ENCODE measurements around the gene IGSF9. TPM values are rescaled to one million over a fixed set of nuclear protein-coding genes. Genes with fewer than 3 reads are reported as not detected.

The IGSF9 gene
- total RNA-seq, 1 donor from 2014 or later: not detected

DNA sequence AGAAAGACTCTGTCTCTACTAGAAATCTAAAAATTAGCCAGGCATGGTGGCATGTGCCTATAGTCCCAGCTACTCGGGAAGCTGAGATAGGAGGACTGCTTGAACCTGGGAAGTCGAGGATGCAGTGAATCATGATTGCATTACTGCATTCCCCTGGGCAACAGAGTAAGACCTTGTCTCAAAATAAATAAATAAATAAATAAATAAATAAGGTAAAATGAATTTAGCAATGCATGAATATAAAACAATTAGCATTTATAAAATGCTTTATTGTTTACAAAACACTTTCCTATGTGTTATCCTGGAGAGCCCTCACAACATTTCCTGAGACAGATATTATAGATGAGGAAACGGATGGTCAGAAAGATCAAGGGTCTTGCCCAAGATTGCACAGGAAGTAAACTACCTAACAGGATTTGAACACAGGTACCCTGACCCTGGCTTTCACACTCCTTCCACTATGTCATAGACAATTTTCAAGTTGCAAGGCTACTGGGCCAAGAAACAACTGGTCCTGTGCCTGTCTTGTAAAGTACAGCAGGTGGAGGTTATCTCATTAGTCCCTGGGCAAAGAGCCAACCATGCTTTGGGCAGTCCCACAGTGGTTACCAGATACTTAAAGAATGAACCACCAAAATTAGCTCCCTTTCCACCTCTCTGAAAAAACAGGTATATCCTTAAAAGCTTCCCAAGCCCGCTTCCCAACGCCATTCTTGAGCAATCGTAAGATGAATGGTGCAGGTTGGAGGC is 67.5 kb downstream of the IGSF9 start:
- no peak for DNase-seq (ENCODE audit: low read depth, low spot score)

Other genes with a start within 250 kb of the IGSF9 start
- gene CRP, start 231.0 kb downstream of the IGSF9 start, total RNA-seq: 0.07 TPM in 1 of 2 replicates, not detected in the other
- 59.7 and 181 TPM in 2 replicates for gene DUSP23, start 164.7 kb downstream of the IGSF9 start, total RNA-seq
- gene FCRL6, start 143.3 kb downstream of the IGSF9 start, total RNA-seq: 0.07 TPM in 1 of 2 replicates, not detected in the other
- gene SLAMF8, start 118.7 kb downstream of the IGSF9 start, total RNA-seq: not detected in 2 replicates
- not detected in 2 replicates for gene VSIG8, start 83.0 kb downstream of the IGSF9 start, total RNA-seq
- gene CFAP45, start 45.4 kb downstream of the IGSF9 start, total RNA-seq: 0.32 and 1.4 TPM in 2 replicates
- 487 and 627 TPM in 2 replicates for gene TAGLN2, start 20.1 kb downstream of the IGSF9 start, total RNA-seq
- not detected in 2 replicates for gene SLAMF9, start 8.6 kb upstream of the IGSF9 start, total RNA-seq
- 3.7 and 4.4 TPM in 2 replicates for gene PIGM, start 86.4 kb upstream of the IGSF9 start, total RNA-seq
- gene KCNJ10, start 124.5 kb upstream of the IGSF9 start, total RNA-seq: not detected in 2 replicates
- not detected in 2 replicates for gene KCNJ9, start 135.9 kb upstream of the IGSF9 start, total RNA-seq
- gene IGSF8, start 153.0 kb upstream of the IGSF9 start, total RNA-seq: 9.6 and 13.4 TPM in 2 replicates
- not detected in 2 replicates for gene ATP1A2, start 170.1 kb upstream of the IGSF9 start, total RNA-seq
- not detected in 2 replicates for gene ATP1A4, start 206.0 kb upstream of the IGSF9 start, total RNA-seq
- not detected in 2 replicates for gene CASQ1, start 245.0 kb upstream of the IGSF9 start, total RNA-seq